ENCODE data around the gene ATXN7L1. TPM values are rescaled to one million over a fixed set of nuclear protein-coding genes. Genes with fewer than 3 reads are reported as not detected.

The ATXN7L1 gene
- total and polyA plus RNA-seq, 2 of the 13 experiments (the other 11 are each of a cell fraction or from before 2014, with no cell fraction given), result 4.1 to 7.8 TPM

GRCh38 chr7:105581066-105581811 lies 295.2 kb downstream of the ATXN7L1 start, which contains the start of gene EFCAB10 (continued):
- no peak for TF ChIP-seq SAFB2 (CRISPR knock-in tag; IDR thresholded peaks at IDR 0.05; ENCODE audit: borderline replicate concordance, low read depth)
- TF ChIP-seq DDIT3 (CRISPR knock-in tag; IDR thresholded peaks at IDR 0.05), result no peak
- no peak for TF ChIP-seq KAT7 (CRISPR knock-in tag; IDR thresholded peaks at IDR 0.05; ENCODE audit: borderline replicate concordance)
- no peak for TF ChIP-seq DRAP1 (CRISPR knock-in tag; IDR thresholded peaks at IDR 0.05)
- TF ChIP-seq ETV5 (CRISPR knock-in tag; IDR thresholded peaks at IDR 0.05; ENCODE audit: borderline replicate concordance), result no peak
- TF ChIP-seq ZNF691 (CRISPR knock-in tag; IDR thresholded peaks at IDR 0.05; ENCODE audit: borderline replicate concordance, low read depth), result 0 out of 2 replicates have a peak, but pooled peaks have one; percentile 23
- no peak for TF ChIP-seq MAFK (conservative IDR thresholded peaks at IDR 0.05 in 1 of 2, IDR thresholded peaks at IDR 0.05 in 1 of 2; ENCODE audit: low read length in 2 of 2)
- TF ChIP-seq SALL2 (CRISPR knock-in tag; IDR thresholded peaks at IDR 0.05), result no peak
- TF ChIP-seq SMYD3 (CRISPR knock-in tag; IDR thresholded peaks at IDR 0.05), result no peak
- TF ChIP-seq ZFP91 (CRISPR knock-in tag; IDR thresholded peaks at IDR 0.05; ENCODE audit: borderline replicate concordance), result peak; percentile 54; the same call in 1 of the 2 replicates
- TF ChIP-seq RNF219 (CRISPR knock-in tag; IDR thresholded peaks at IDR 0.05), result no peak
- peak; percentile 17; the same call in 1 of the 2 replicates for TF ChIP-seq HES4 (CRISPR knock-in tag; IDR thresholded peaks at IDR 0.05; ENCODE audit: borderline replicate concordance)
- TF ChIP-seq NFKBIZ (CRISPR knock-in tag; IDR thresholded peaks at IDR 0.05), result no peak
- no peak for TF ChIP-seq MED13 (CRISPR knock-in tag; IDR thresholded peaks at IDR 0.05)
- peak; percentile 91 for TF ChIP-seq RFX3 (CRISPR knock-in tag; IDR thresholded peaks at IDR 0.05)
- TF ChIP-seq AHDC1 (CRISPR knock-in tag; IDR thresholded peaks at IDR 0.05; ENCODE audit: borderline replicate concordance), result no peak
- TF ChIP-seq ATF7-NPFF (CRISPR knock-in tag; IDR thresholded peaks at IDR 0.05; ENCODE audit: low read depth), result no peak
